ENCODE data around the gene CARD19.

CARD19 gene

DNA sequence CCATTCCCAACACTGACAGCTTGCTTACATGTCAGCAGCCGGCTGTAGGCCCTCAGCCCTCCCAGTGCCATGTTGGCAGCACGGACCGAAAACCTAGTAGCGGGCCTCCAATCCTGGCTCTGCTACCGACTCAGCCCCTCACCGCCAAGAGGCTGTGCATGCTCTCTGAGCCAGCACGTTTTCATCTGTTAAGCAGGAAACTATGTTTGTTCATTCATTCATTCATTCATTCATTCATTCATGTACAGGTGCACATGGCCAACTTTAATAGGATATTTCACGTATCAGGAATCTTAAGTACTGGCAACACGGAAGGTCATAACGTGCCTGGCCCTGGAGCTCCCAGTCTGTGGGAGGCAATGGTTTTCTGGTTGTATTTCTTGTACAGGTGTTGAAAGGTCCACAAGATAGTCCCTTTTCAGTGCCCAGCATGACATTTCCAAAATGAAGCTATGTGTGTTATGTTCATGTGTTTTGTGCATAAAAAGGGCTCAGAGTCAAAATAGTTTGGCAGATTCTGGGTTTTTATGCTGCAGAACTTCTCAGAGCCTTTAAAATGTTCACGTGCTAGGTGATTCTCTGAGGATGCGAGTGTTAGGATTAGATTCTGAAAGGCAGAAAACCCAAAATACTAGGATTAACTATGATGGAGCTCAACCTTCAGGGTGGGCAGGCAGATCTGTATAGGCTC, 19.8 kb upstream of the CARD19 start:
- Histone ChIP-seq H3K36me3 (replicated peaks) (no peaks in the 10 kb centered on the region), H3K9me3 (no peaks in the 10 kb centered on the region), H3K27me3 (ENCODE audit: low read depth) (no peaks in the 10 kb centered on the region), H3K4me1 (no peaks in the 10 kb centered on the region), H3K4me3 (no peak overlapping the region)
- DNase-seq (ENCODE audit: low spot score in 2 of 2): no peak
- in situ Hi-C loops (cut with MboI; ENCODE audit: low sequenced_read_pairs): no loop called here

DNA sequence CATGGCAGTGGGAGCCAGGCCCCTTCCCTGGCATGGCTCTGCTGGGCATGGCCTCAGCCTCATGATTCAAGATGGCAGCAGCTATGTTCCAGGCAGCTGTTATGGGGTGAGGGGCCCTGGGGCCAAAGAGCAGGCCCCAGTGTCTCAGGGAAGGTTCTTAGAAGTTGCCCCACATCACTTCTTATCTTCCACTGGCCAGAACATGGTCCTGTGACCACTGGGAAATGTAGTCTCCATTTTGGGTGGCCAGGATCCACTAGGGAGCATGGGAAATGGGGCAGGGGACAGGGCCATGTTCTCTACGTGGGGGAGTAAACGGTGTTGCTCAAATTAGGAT, 19.3 kb upstream of the CARD19 start:
- Histone ChIP-seq H3K4me1 (no peaks in the 10 kb centered on the region), H3K27me3 (ENCODE audit: low read depth) (no peaks in the 10 kb centered on the region), H3K4me3 (no peak overlapping the region), H3K9me3 (no peaks in the 10 kb centered on the region), H3K36me3 (replicated peaks) (no peaks in the 10 kb centered on the region)
- in situ Hi-C loops (cut with MboI; ENCODE audit: low sequenced_read_pairs): no loop called here
- DNase-seq (ENCODE audit: low spot score in 2 of 2): no peak

DNA sequence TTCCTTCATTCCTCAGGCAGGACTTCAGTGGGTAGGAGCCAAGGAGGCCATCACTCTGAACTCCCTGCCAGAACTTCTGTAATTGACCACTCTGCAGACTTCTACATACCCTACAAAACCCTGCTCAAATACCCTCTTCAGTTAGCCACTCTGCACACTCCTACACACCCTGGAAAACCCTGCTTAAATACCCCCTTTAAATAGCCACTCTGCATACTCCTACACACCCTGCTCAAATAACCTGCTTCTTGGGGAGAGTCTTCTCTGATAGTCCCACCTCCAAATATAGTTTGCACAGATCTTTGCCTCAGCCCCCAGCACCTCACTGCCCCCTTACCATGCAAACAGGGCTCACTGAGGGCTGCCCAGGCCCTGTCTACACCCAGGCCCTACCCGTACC, 18.6 kb upstream of the CARD19 start:
- Histone ChIP-seq H3K4me1 (no peaks in the 10 kb centered on the region), H3K36me3 (replicated peaks) (no peaks in the 10 kb centered on the region), H3K4me3 (no peak overlapping the region), H3K9me3 (no peaks in the 10 kb centered on the region), H3K27me3 (ENCODE audit: low read depth) (no peaks in the 10 kb centered on the region)
- DNase-seq (ENCODE audit: low spot score in 2 of 2): no peak
- in situ Hi-C loops (cut with MboI; ENCODE audit: low sequenced_read_pairs): no loop called here

DNA sequence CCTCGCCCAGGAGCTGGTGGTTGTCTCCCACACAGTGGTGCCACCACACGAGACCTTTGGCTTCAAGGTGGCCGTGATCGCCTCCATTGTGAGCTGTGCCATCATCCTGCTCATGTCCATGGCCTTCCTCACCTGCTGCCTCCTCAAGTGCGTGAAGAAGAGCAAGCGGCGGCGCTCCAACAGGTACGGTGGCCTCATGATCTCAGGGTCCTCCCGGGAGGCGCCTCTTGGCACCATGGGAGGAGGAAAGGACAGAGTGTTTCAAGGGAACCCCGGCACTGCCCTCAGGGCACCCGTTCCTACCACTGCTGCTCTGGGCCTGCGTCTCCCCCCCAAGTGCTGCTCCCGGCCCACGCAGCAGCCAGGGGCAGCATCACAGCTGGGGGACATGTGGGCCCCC, 18.2 kb upstream of the CARD19 start:
- Histone ChIP-seq H3K27me3 (ENCODE audit: low read depth) (no peaks in the 10 kb centered on the region), H3K36me3 (replicated peaks) (no peaks in the 10 kb centered on the region), H3K4me1 (no peaks in the 10 kb centered on the region), H3K4me3 (no peak overlapping the region), H3K9me3 (no peaks in the 10 kb centered on the region)
- in situ Hi-C loops (cut with MboI; ENCODE audit: low sequenced_read_pairs): no loop called here
- DNase-seq (ENCODE audit: low spot score in 2 of 2): no peak

DNA sequence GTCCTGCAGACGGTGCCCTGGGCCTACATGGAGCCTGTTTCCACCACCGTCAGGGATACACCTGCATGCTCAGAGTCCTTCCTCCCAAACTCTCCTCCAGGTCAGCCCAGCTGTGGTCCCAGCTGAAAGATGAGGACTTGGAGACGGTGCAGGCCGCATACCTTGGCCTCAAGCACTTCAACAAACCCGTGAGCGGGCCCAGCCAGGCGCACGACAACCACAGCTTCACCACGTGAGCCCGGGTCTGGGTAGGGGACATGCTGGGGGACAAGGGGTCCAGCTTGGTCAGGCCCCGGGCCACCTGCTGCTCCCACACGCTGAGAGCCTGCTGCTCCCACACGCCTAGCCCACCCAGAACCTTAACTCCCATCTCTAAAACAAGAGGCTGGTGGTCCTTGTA, 16.6 kb upstream of the CARD19 start:
- in situ Hi-C loops (cut with MboI; ENCODE audit: low sequenced_read_pairs): no loop called here
- no peaks in the 10 kb centered on the region for H3K36me3 ChIP-seq (replicated peaks)

GRCh38 chr9:93080406-93080805, 15.6 kb upstream of the CARD19 start:
- no peak for DNase-seq (ENCODE audit: low spot score in 2 of 2)
- no peaks in the 10 kb centered on the region for H3K9me3 ChIP-seq
- no peaks in the 10 kb centered on the region for H3K27me3 ChIP-seq (ENCODE audit: low read depth)
- H3K4me3 ChIP-seq: no peak overlapping the region
- H3K4me1 ChIP-seq: no peaks in the 10 kb centered on the region
- in situ Hi-C loops (cut with MboI; ENCODE audit: low sequenced_read_pairs): no loop called here
- no peaks in the 10 kb centered on the region for H3K36me3 ChIP-seq (replicated peaks)

More for the DNA sequence above, 16.6 kb upstream of the CARD19 start:
- Histone ChIP-seq H3K4me1 (no peaks in the 10 kb centered on the region), H3K27me3 (ENCODE audit: low read depth) (no peaks in the 10 kb centered on the region), H3K4me3 (no peak overlapping the region), H3K9me3 (no peaks in the 10 kb centered on the region)
- no peak for DNase-seq (ENCODE audit: low spot score in 2 of 2)

DNA sequence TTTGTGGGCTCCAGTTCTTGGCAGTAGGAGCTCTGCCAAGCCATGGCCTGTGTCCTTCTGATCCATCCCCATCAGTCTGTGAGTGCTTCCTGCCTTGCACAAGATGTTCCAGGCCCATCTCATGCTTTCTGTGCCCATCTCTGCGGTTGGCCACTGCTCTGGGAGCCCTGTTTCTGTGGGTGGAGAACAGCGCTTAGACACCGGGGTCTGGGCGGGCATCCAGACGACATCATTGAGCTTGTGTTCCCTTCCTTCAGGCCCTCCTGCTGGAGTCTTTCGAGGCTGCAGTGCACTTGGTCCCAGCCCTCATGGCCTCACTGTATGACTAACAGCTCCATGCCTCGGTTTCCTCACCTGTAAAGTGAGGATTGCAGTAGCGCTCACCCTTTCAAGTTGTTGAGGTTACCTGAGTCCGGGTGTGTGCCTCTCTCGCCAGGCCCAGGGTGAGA, 14.9 kb upstream of the CARD19 start:
- Histone ChIP-seq H3K4me3 (no peak overlapping the region), H3K4me1 (no peaks in the 10 kb centered on the region), H3K27me3 (ENCODE audit: low read depth) (no peaks in the 10 kb centered on the region), H3K36me3 (replicated peaks) (no peaks in the 10 kb centered on the region), H3K9me3 (no peaks in the 10 kb centered on the region)
- in situ Hi-C loops (cut with MboI; ENCODE audit: low sequenced_read_pairs): no loop called here
- DNase-seq (ENCODE audit: low spot score in 2 of 2): no peak

DNA sequence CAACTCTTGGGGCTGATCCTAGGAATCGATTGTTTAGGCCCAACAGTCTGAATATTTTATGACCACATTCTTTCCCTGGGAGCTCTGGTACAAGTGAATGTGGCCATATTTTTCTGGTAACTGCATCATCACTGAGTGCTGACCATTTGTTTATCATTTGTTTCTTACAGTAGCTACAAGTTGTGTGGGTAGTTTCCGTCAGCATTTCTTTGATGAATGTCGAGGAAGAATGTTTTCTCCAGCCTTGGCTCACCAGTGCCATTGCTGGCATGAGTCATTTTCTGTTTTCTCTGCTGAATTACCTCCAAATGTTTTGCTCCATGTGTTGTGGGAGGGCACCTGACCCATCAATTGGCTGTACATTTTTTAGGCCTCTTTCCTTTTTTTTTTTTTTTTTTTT, 14.1 kb upstream of the CARD19 start:
- Histone ChIP-seq H3K4me1 (no peaks in the 10 kb centered on the region), H3K9me3 (no peaks in the 10 kb centered on the region), H3K36me3 (replicated peaks) (no peaks in the 10 kb centered on the region), H3K4me3 (no peak overlapping the region), H3K27me3 (ENCODE audit: low read depth) (no peaks in the 10 kb centered on the region)
- DNase-seq (ENCODE audit: low spot score in 2 of 2): no peak
- in situ Hi-C loops (cut with MboI; ENCODE audit: low sequenced_read_pairs): no loop called here

DNA sequence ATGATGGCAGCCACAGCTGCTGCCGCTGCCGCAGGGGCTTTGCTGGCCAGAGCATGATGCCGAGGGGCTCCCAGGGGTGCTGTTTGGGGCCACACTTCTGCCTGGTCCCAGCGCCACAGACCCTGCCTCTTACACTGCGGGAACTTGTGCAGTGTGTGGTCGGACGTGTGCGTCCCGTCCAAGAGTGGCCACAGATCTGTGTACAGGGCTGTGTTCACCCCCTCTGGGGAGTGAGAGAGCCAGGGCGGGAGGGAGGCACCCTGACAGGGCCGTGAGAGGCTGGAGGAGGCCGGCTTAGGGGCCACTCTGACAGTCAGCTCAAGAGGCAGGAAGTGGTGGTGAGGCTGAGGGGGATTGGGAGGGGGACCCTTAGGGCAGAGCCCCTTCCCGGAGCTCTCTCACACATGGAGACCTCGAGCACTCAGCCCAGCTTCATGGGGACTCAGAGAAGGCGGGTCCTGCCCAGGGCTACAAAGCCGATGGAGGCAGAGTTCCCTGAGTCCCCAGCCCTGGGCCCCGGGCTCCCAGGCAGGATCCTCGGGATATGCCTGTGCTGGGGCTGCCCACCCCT, 13.1 kb upstream of the CARD19 start:
- in situ Hi-C loops (cut with MboI; ENCODE audit: low sequenced_read_pairs): no loop called here
- no peaks in the 10 kb centered on the region for H3K4me1 ChIP-seq
- H3K4me3 ChIP-seq: no peak overlapping the region
- no peaks in the 10 kb centered on the region for H3K36me3 ChIP-seq (replicated peaks)
- H3K27me3 ChIP-seq (ENCODE audit: low read depth): no peaks in the 10 kb centered on the region
- DNase-seq (ENCODE audit: low spot score in 2 of 2): no peak
- no peaks in the 10 kb centered on the region for H3K9me3 ChIP-seq

DNA sequence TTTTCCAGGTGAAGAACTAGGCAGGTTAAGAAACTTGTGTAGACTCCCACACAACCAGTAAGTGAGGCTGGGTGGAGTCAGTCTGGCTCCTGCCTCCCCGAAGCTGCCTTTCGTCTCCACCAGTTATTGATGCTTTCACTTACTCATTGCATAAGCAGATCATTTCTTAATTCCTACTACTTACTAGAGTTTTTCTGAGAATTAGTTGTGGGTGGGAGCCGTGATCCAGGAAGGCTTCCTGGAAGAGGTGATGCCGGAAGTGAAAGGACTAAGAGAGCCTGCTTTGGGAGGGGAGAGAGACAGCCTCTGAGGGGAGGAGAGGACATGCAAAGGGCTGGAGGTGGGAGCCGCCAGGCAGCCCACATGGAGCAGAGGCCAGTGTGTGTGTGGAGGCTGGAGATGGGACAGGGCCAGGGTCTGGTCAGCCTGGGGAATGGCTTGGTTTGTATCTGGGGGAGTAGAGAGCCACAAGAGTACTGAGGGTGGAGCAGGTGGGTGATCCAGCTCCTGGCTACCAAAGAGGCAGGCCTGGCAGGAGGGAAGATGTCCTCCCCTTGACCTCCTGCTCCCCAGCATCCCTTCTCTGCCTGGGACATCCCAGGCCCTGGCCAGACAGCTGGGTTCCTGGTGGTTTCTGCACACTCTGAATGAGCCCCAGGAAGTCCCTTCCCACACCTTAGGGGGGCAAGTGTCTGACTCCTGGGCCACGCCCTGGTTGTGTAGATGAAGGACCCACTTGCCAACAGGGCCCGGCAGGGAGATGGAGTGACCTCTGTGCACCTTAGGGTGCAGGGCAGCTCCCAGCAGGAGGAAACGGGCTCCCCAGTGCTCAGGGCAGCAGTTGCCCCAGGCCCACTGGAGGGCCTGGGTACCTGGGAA, 12.2 kb upstream of the CARD19 start:
- no peak overlapping the region for H3K4me3 ChIP-seq
- H3K27me3 ChIP-seq (ENCODE audit: low read depth): no peaks in the 10 kb centered on the region
- no peaks in the 10 kb centered on the region for H3K9me3 ChIP-seq
- H3K4me1 ChIP-seq: no peaks in the 10 kb centered on the region
- no peak for DNase-seq (ENCODE audit: low spot score in 2 of 2)
- in situ Hi-C loops (cut with MboI; ENCODE audit: low sequenced_read_pairs): no loop called here
- H3K36me3 ChIP-seq (replicated peaks): no peaks in the 10 kb centered on the region

DNA sequence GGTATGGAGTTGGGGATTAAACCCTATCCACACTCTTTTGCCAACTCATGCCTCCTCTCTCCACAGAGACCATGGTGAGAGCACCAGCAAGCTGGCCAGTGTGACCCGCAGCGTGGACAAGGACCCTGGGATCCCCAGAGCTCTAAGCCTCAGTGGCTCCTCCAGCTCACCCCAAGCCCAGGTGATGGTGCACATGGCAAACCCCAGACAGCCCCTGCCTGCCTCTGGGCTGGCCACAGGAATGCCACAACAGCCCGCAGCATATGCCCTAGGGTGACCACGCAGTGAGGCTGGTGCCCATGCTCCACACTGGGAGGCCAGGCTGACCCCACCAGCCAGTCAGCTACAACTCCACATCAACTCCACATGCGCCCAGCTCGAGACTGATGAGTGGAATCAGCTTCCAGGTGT, 11.5 kb upstream of the CARD19 start:
- no peak overlapping the region for H3K4me3 ChIP-seq
- H3K36me3 ChIP-seq (replicated peaks): no peaks in the 10 kb centered on the region
- no peaks in the 10 kb centered on the region for H3K4me1 ChIP-seq
- no peaks in the 10 kb centered on the region for H3K27me3 ChIP-seq (ENCODE audit: low read depth)
- DNase-seq (ENCODE audit: low spot score in 2 of 2): no peak
- H3K9me3 ChIP-seq: no peaks in the 10 kb centered on the region
- in situ Hi-C loops (cut with MboI; ENCODE audit: low sequenced_read_pairs): no loop called here

DNA sequence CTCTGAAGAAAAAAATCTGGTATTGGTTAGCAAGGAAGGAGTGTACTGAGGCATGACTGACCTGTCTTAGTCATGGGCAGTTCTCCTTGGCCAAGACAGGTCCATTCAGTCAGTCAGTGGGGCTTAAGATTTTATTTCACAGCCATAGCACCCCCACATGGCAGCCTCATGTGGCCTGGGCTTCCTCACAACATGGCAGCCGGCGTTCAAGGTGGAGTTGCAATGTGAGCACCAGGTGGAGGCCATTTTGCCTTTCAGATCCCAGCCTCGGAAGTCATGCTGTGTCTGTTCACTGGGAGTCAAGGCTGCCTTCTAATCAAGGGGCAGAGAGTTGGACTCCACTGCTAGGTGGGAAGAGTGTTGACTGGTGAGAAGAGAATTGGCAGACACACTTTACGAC, 10.3 kb upstream of the CARD19 start:
- in situ Hi-C loops (cut with MboI; ENCODE audit: low sequenced_read_pairs): no loop called here
- no peaks in the 10 kb centered on the region for H3K36me3 ChIP-seq (replicated peaks)
- H3K9me3 ChIP-seq: no peaks in the 10 kb centered on the region
- H3K4me3 ChIP-seq: no peak overlapping the region
- no peaks in the 10 kb centered on the region for H3K4me1 ChIP-seq
- no peak for DNase-seq (ENCODE audit: low spot score in 2 of 2)
- no peaks in the 10 kb centered on the region for H3K27me3 ChIP-seq (ENCODE audit: low read depth)

DNA sequence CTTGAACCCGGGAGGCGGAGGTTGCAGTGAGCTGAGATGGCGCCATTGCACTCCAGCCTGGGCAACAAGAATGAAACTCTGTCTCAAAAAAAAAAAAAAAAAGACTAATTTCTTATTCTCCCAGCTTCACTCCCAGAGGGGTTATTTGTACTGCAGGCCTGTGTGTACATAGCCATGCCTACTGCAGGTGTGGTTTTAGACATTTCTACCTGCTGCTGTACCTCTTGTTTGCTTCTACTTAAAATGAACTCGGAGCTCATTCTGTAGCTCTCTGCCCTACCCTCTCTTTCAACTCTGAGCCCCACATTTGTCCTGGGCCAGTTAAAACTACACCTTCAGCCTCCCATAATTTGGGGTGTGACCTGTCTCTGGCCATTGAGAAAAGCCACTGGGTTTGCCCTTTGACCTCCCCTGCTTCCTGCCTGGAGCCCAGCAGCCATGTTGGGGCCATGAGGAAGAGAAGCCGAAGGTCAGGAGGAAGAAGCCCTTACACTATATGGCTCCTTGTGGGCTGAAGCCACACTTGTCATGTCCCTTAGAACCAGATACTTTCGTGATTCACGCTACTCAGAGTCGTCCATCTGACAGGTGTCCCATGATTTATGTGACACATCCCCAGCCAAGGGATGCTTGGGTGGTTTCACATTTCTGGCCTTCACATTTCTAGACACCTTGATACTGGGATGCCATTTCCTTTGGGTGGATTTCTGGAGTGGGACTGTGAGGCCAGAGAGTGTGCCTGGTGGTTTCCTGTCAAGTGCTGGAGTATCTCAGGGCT, 9.4 kb upstream of the CARD19 start:
- H3K27me3 ChIP-seq (ENCODE audit: low read depth): no peaks in the 10 kb centered on the region
- DNase-seq (ENCODE audit: low spot score in 2 of 2): no peak
- in situ Hi-C loops (cut with MboI; ENCODE audit: low sequenced_read_pairs): no loop called here

More for the DNA sequence above, 9.4 kb upstream of the CARD19 start:
- H3K9me3 ChIP-seq: no peaks in the 10 kb centered on the region
- no peaks in the 10 kb centered on the region for H3K4me1 ChIP-seq
- no peaks in the 10 kb centered on the region for H3K36me3 ChIP-seq (replicated peaks)
- H3K4me3 ChIP-seq: no peak overlapping the region
